Thoracic aorta (tissue), 2 donors: ENCODE measurements around the gene PADI3. TPM values are rescaled to one million over a fixed set of nuclear protein-coding genes. Genes with fewer than 3 reads are reported as not detected.

Experiments
- ATAC-seq: fragments of 150-250 bp; one replicate; pipeline ENCODE4 v1.8.0; 2017; ENCODE audit warnings: low read depth; ENCODE audit not compliant: insufficient number of reproducible peaks, low FRiP score
- DNase-seq: peaks from one replicate; pipeline ENCODE4 v3.0.0-alpha.2; 2020; ENCODE audit warnings: low spot score
- H3K27ac ChIP-seq, 2 donors: fragments of 200-600 bp; sonication (generic); 1 replicate in 1 of 2; 2 replicates in 1 of 2; pipeline ENCODE4 v1.5.1; 2016; ENCODE audit warnings: mild to moderate bottlenecking in 2 of 2, moderate library complexity in 2 of 2
- H3K27me3 ChIP-seq: fragments of 200-600 bp; sonication (generic); replicated peaks from 2 replicates; pipeline ENCODE4 v1.6.0; 2016; ENCODE audit warnings: mild to moderate bottlenecking; ENCODE audit not compliant: insufficient read depth
- H3K36me3 ChIP-seq: fragments of 200-600 bp; sonication (generic); one replicate; pipeline ENCODE4 v1.5.1; 2016
- H3K4me1 ChIP-seq, 2 donors: fragments of 200-600 bp; sonication (generic); 1 replicate in 1 of 2; 2 replicates in 1 of 2; pipeline versions ENCODE4 v1.5.1 to v1.6.0; 2016; ENCODE audit warnings: low read depth in 2 of 2, mild to moderate bottlenecking in 1 of 2; ENCODE audit not compliant: control insufficient read depth in 1 of 2
- H3K4me3 ChIP-seq: fragments of 200-600 bp; sonication (generic); 2 replicates; pipeline ENCODE4 v1.5.1; 2016; ENCODE audit warnings: mild to moderate bottlenecking
- H3K9me3 ChIP-seq: fragments of 200-600 bp; sonication (generic); 2 replicates; pipeline ENCODE4 v1.5.1; 2016
- total RNA-seq, 2 donors: library from RNA; depleted of rRNA; stranded (reverse); fragments of >200 nt; gene quantifications; one replicate each; pipeline versions ENCODE4 v1.1.0 to v1.2.3, GENCODE V29; 2016
- TF ChIP-seq, protein P1 (sequence below): fragments of 200-600 bp; sonication (generic); IDR thresholded peaks from one replicate; pipeline ENCODE4 v1.5.1; 2019; ENCODE audit warnings: antibody characterized with exemption

Gene PADI3
- total RNA-seq, 2 donors from 2014 or later, result not detected

DNA sequence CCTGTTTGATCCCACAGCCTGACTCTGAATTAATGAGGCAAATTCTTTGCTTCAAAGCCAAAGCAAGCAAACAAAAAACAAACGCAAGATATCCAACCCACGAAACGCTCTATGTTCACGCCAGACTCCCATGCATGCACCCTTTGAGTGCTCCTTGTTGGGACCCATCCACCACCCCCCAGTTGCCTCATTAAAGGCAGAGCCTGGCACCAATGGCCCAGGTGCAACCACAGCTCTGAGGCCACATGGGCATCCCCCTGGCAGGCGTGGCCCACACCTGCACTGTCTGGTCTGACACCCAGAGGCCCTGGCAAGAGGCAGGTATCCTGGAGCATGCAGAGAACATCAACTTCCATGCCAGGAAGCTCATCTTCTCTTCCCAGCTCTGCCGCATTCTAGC is 58.0 kb downstream of the PADI3 start:
- no peak overlapping the region for H3K4me3 ChIP-seq
- ATAC-seq (no peak), DNase-seq (no peak)
- TF ChIP-seq, protein P1, sequence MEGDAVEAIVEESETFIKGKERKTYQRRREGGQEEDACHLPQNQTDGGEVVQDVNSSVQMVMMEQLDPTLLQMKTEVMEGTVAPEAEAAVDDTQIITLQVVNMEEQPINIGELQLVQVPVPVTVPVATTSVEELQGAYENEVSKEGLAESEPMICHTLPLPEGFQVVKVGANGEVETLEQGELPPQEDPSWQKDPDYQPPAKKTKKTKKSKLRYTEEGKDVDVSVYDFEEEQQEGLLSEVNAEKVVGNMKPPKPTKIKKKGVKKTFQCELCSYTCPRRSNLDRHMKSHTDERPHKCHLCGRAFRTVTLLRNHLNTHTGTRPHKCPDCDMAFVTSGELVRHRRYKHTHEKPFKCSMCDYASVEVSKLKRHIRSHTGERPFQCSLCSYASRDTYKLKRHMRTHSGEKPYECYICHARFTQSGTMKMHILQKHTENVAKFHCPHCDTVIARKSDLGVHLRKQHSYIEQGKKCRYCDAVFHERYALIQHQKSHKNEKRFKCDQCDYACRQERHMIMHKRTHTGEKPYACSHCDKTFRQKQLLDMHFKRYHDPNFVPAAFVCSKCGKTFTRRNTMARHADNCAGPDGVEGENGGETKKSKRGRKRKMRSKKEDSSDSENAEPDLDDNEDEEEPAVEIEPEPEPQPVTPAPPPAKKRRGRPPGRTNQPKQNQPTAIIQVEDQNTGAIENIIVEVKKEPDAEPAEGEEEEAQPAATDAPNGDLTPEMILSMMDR, result no peak
- H3K36me3 ChIP-seq, result no peaks in the 10 kb centered on the region
- H3K9me3 ChIP-seq, result peaks cover 3% of the 10 kb centered on the region
- no peaks in the 10 kb centered on the region for H3K4me1 ChIP-seq
- H3K27me3 ChIP-seq, result no peaks in the 10 kb centered on the region
- H3K27ac ChIP-seq, result no peak overlapping the region

DNA sequence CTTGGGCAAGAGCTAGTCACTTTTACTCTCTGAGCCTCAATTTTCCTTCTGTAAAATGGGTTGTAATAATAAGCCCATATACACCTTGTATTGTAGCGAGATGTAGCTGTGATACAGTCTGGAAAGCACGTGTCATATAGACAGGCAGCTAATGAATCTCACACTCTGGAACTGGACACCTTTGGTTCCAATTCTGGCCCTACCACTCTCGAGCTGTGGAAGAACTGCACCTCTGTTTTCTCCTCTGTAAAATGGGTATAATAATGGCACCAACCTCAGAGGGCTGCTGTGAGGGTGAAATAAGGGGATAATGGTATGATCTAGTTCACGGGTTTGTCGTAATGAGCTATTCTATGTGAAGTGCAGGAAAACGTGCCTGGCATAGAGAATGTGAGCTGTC is 58.4 kb downstream of the PADI3 start:
- Histone ChIP-seq H3K9me3 (no peaks in the 10 kb centered on the region), H3K36me3 (no peaks in the 10 kb centered on the region), H3K27me3 (no peaks in the 10 kb centered on the region), H3K4me1 (no peaks in the 10 kb centered on the region), H3K27ac (no peak overlapping the region), H3K4me3 (no peak overlapping the region)
- ATAC-seq (no peak), DNase-seq (no peak)
- TF ChIP-seq, protein P1, result no peak

DNA sequence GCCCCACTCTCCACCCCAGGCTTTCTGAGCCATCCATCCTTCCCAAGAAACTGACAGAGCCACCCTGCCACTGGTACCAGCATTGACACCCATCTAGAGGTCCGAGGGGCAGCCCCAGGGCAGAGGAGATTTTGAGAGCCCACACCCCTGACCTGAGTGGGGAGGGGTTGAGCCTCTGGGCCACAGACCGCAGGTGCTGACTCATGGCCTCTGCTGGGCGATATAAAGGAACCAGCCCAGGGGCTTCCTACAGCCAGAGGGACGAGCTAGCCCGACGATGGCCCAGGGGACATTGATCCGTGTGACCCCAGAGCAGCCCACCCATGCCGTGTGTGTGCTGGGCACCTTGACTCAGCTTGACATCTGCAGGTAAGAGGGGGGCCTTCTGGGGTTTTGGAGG is 59.0 kb downstream of the PADI3 start, which contains the start of gene PADI4:
Gene PADI4, plus strand, starts transcription at position 252 of the 400 bp plus-strand sequence. Its CDS starts 26 bp downstream, at position 278.
- Histone ChIP-seq H3K9me3 (no peaks in the 10 kb centered on the region), H3K27me3 (no peaks in the 10 kb centered on the region), H3K27ac (no peak within 1 kb of the TSS), H3K4me1 (no peaks in the 10 kb centered on the region), H3K4me3 (no peak within 1 kb of the TSS), H3K36me3 (no peaks in the 10 kb centered on the region)
- DNase-seq (no peak), ATAC-seq (no peak)
- TF ChIP-seq, protein P1, result no peak

DNA sequence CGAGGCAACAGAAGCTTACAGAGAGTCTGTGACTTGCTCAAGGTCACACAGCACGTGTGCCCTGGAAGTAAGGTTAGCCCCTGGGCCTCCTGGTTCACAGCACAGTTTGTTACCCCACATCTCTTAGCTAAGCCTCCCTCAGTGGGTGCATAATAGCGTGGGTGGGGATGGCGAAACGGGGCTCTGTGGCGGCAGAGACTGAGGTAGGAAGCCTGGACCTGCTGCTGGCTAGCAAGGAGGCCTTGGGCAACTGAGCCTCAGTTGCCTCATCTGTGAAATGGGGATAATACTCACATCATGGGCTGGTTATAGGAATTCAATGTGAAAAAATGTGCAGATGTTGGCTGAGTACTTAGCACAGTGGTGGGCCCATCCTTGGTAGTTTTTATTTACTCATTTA is 59.7 kb downstream of the PADI3 start:
- TF ChIP-seq, protein P1, result no peak
- DNase-seq, result no peak
- Histone ChIP-seq H3K4me1 (no peaks in the 10 kb centered on the region), H3K36me3 (no peaks in the 10 kb centered on the region), H3K27me3 (no peaks in the 10 kb centered on the region), H3K9me3 (no peaks in the 10 kb centered on the region), H3K4me3 (no peak overlapping the region), H3K27ac (no peak overlapping the region)
- no peak for ATAC-seq

DNA sequence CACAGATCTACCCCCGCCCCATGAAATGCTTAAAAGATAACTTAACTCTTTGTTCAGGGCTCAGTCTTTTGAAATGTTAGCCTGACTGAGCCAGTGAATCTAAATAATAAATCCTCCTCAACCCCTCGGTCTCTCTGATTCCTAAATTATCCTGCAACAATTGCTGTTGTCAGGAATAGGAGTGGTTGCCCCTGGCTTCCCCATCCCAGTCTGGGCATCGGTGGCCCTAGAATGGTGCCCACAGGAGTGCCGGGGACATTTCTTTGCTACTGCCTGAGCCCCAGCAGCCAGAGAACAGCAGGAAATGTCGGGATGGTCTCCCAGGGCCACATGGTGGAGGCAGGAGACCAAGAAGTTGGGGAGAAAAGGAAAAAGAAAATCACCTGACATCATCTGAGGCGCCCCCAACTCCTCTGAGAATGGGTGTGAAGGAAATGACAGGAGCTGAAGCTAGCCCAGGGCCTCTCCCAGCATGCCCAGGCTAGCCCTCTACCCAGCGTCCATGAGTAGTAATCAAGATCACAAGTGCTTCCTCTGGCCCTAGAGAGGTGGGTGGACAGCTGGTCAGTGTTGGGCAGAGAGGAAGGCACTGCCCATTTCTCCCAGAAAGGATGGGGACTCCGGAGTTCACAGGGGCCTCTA is 60.6 kb downstream of the PADI3 start:
- TF ChIP-seq, protein P1, result no peak
- no peak for DNase-seq

More for the DNA sequence above, 60.6 kb downstream of the PADI3 start:
- Histone ChIP-seq H3K27ac (no peak overlapping the region), H3K9me3 (no peaks in the 10 kb centered on the region), H3K4me1 (no peaks in the 10 kb centered on the region), H3K27me3 (no peaks in the 10 kb centered on the region), H3K36me3 (no peaks in the 10 kb centered on the region), H3K4me3 (no peak overlapping the region)
- ATAC-seq, result no peak
